NCI-H2107 treated with DMSO at 0.1 percent for 48 hours (cell line): ENCODE results near the gene PCSK5.

Experiments used
- DNase-seq: peaks from one replicate; lab custom pipeline; 2025; ENCODE audit not compliant: unreplicated experiment; lab: John Stamatoyannopoulos, UW

Gene PCSK5

GRCh38 chr9:76223749-76224340 lies 333.4 kb downstream of the PCSK5 start:
- no peak for DNase-seq

GRCh38 chr9:76227156-76227555 lies 336.7 kb downstream of the PCSK5 start:
- no peak for DNase-seq

- no peak for DNase-seq
Measured at GRCh38 chr9:76231001-76231400, 340.5 kb downstream of the PCSK5 start.

- DNase-seq: no peak
Measured at GRCh38 chr9:76232861-76233489, 342.5 kb downstream of the PCSK5 start.

GRCh38 chr9:76240578-76240977 lies 350.1 kb downstream of the PCSK5 start:
- no peak for DNase-seq

GRCh38 chr9:76245518-76245917 lies 355.0 kb downstream of the PCSK5 start:
- no peak for DNase-seq

- no peak for DNase-seq
Measured at GRCh38 chr9:76246680-76247079, 356.2 kb downstream of the PCSK5 start.

- DNase-seq: no peak
Measured at GRCh38 chr9:76247426-76247825, 357.0 kb downstream of the PCSK5 start.

GRCh38 chr9:76249309-76249708 lies 358.8 kb downstream of the PCSK5 start:
- no peak for DNase-seq

- no peak for DNase-seq
Measured at GRCh38 chr9:76255781-76256455, 365.4 kb downstream of the PCSK5 start.

GRCh38 chr9:76257311-76257710 lies 366.8 kb downstream of the PCSK5 start:
- DNase-seq: no peak

GRCh38 chr9:76266649-76267283 lies 376.3 kb downstream of the PCSK5 start:
- no peak for DNase-seq

- no peak for DNase-seq
Measured at GRCh38 chr9:76267284-76267652, 376.8 kb downstream of the PCSK5 start.

- DNase-seq: no peak
Measured at GRCh38 chr9:76269789-76270188, 379.3 kb downstream of the PCSK5 start.

- no peak for DNase-seq
Measured at GRCh38 chr9:76271755-76272154, 381.3 kb downstream of the PCSK5 start.

- no peak for DNase-seq
Measured at GRCh38 chr9:76289042-76289441, 398.6 kb downstream of the PCSK5 start.

- no peak for DNase-seq
Measured at GRCh38 chr9:76289703-76290102, 399.2 kb downstream of the PCSK5 start.

- no peak for DNase-seq
Measured at GRCh38 chr9:76290555-76290954, 400.1 kb downstream of the PCSK5 start.

- DNase-seq: no peak
Measured at GRCh38 chr9:76292246-76292645, 401.8 kb downstream of the PCSK5 start.

- no peak for DNase-seq
Measured at GRCh38 chr9:76292658-76293057, 402.2 kb downstream of the PCSK5 start.

- no peak for DNase-seq
Measured at GRCh38 chr9:76294301-76294700, 403.8 kb downstream of the PCSK5 start.
